HepG2 (cell line): ENCODE data around the gene SMARCD1. TPM values are rescaled to one million over a fixed set of nuclear protein-coding genes. Genes with fewer than 3 reads are reported as not detected.

Experiments used
- ATAC-seq: fragments of 200-7000 bp; cut with Tn5 transposase; 3 replicates; pipeline ENCODE4 v1.9.1; 2020; ENCODE audit warnings: mild to moderate bottlenecking, moderate library complexity
- BruUV-seq: library from RNA; stranded (reverse); fragments of 400-500 nt; replicated peaks from 2 replicates; lab custom pipeline; 2021; lab: Mats Ljungman, UMichigan
- CTCF ChIA-PET: fragments of 300-600 bp; formaldehyde crosslinking; extraction: SDS; loops from one replicate; lab custom pipeline; 2021; ENCODE audit warnings: low total read pairs, inconsistent platforms, low intra/inter-chr PET ratio; lab: Yijun Ruan, JAX
- POLR2A ChIA-PET: fragments of 350-600 bp; sonication (Branson Sonifier 250); formaldehyde crosslinking; loops from one replicate; lab custom pipeline; 2020; ENCODE audit warnings: antibody characterized with exemption, inconsistent platforms; lab: Yijun Ruan, JAX
- DNase-seq: peaks from one replicate; pipeline ENCODE4 v3.0.0-alpha.2; 2015; ENCODE audit warnings: low spot score
- FAIRE-seq: peaks from 3 replicates; lab custom pipeline; 2011; peaks lifted over from hg19 to GRCh38; lab: Jason Lieb, UNC
- H2AFZ ChIP-seq: one replicate; pipeline ENCODE4 v1.6.1; 2011; ENCODE audit warnings: low read length, inconsistent platforms
- H3K27ac ChIP-seq: fragments of 300-600 bp; 3 replicates; pipeline ENCODE4 v1.8.0; 2011; ENCODE audit warnings: mixed run types, mild to moderate bottlenecking, mixed read lengths, low read length, inconsistent platforms; ENCODE audit not compliant: insufficient read depth; ENCODE audit errors: extremely low read length
- H3K27me3 ChIP-seq, 2 experiments: fragments of 200-600 bp in 1 of 2; 2 replicates in 1 of 2; 3 replicates in 1 of 2; pipeline versions ENCODE4 v1.6.0 to v1.8.0; 2011; ENCODE audit warnings: low read length in 2 of 2, mild to moderate bottlenecking in 2 of 2, moderate library complexity in 2 of 2, inconsistent platforms in 1 of 2; ENCODE audit not compliant: insufficient read depth in 2 of 2, control insufficient read depth in 1 of 2
- H3K36me3 ChIP-seq, 2 experiments: fragments of 200-600 bp in 1 of 2; replicated peaks in 1 of 2; 2 replicates in 1 of 2; 3 replicates in 1 of 2; pipeline versions ENCODE4 v1.5.1 to v1.8.0; 2011; ENCODE audit warnings: low read length in 2 of 2, inconsistent platforms in 1 of 2; ENCODE audit not compliant: insufficient read depth in 2 of 2, control insufficient read depth in 1 of 2
- H3K4me1 ChIP-seq: 2 replicates; pipeline ENCODE4 v1.5.1; 2012; ENCODE audit warnings: low read length, inconsistent platforms; ENCODE audit not compliant: insufficient read depth
- H3K4me2 ChIP-seq: 2 replicates; pipeline ENCODE4 v1.6.0; 2011; ENCODE audit warnings: low read depth, low read length, inconsistent platforms
- H3K4me3 ChIP-seq, 3 experiments: fragments of 200-600 bp in 1 of 3; sonication (generic), shearing (Covaris generic) in 1 of 3; replicated peaks in 1 of 3; 2 replicates each; pipeline ENCODE4 v1.5.1; 2011 to 2016; ENCODE audit warnings: low read length in 3 of 3, inconsistent platforms in 2 of 3, low read depth in 2 of 3, mild to moderate bottlenecking in 2 of 3, control low read depth in 1 of 3, mixed read lengths in 1 of 3; ENCODE audit not compliant: insufficient read depth in 1 of 3
- H3K79me2 ChIP-seq: one replicate; pipeline ENCODE4 v1.6.1; 2011; ENCODE audit warnings: low read length, inconsistent platforms; ENCODE audit not compliant: insufficient read depth
- H3K9ac ChIP-seq: 2 replicates; pipeline ENCODE4 v1.6.0; 2011; ENCODE audit warnings: mild to moderate bottlenecking, low read depth, low read length, inconsistent platforms; ENCODE audit not compliant: insufficient read depth
- H3K9me3 ChIP-seq: 2 replicates; pipeline ENCODE4 v1.5.1; 2012; ENCODE audit warnings: mild to moderate bottlenecking, low read length
- H4K20me1 ChIP-seq: 2 replicates; pipeline ENCODE4 v1.6.0; 2011; ENCODE audit warnings: inconsistent platforms, mild to moderate bottlenecking, low read length, moderate library complexity; ENCODE audit not compliant: insufficient read depth
- AGO1 ChIP-seq: fragments of 200-400 bp; formaldehyde crosslinking; IDR thresholded peaks from 2 replicates; pipeline ENCODE4 v1.6.1; 2017; ENCODE audit warnings: mild to moderate bottlenecking, low read depth, low read length, moderate library complexity; ENCODE audit not compliant: poor library complexity, severe bottlenecking
- GABPA ChIP-seq, 2 experiments: IDR thresholded peaks; 2 replicates each; pipeline ENCODE4 v1.6.1; 2011 to 2016; ENCODE audit warnings: low read depth in 2 of 2, low read length in 1 of 2, missing biosample characterization in 1 of 2, missing genetic modification characterization in 1 of 2
- JUND ChIP-seq: sonication (generic); formaldehyde crosslinking; IDR thresholded peaks from 2 replicates; pipeline ENCODE4 v1.8.0; 2022; ENCODE audit warnings: mild to moderate bottlenecking, missing genetic modification reagents
- MAFG ChIP-seq: sonication (generic); formaldehyde crosslinking; IDR thresholded peaks from 2 replicates; pipeline ENCODE4 v1.5.1; 2020; ENCODE audit warnings: mild to moderate bottlenecking, missing genetic modification reagents
- MED13 ChIP-seq: sonication (generic); formaldehyde crosslinking; IDR thresholded peaks from 2 replicates; pipeline ENCODE4 v1.5.0; 2020; ENCODE audit warnings: missing genetic modification reagents
- MTF2 ChIP-seq: sonication (generic); formaldehyde crosslinking; IDR thresholded peaks from 2 replicates; pipeline ENCODE4 v1.5.0; 2020; ENCODE audit warnings: missing genetic modification reagents, borderline replicate concordance
- PREB ChIP-seq: sonication (generic); formaldehyde crosslinking; IDR thresholded peaks from 2 replicates; pipeline ENCODE4 v1.4.0; 2020; ENCODE audit warnings: missing genetic modification reagents
- RARA ChIP-seq: IDR thresholded peaks from 2 replicates; pipeline ENCODE4 v1.6.1; 2016; ENCODE audit warnings: missing genetic modification reagents, missing compliant biosample characterization
- RCOR2 ChIP-seq: IDR thresholded peaks from 2 replicates; pipeline ENCODE4 v1.6.1; 2016; ENCODE audit warnings: missing biosample characterization, missing genetic modification reagents
- SP1 ChIP-seq, 2 experiments: fragments of 450-650 bp in 1 of 2; sonication (generic) in 1 of 2; formaldehyde crosslinking in 1 of 2; IDR thresholded peaks; 2 replicates each; pipeline versions ENCODE4 v1.4.0 to v1.6.1; 2016 to 2020; ENCODE audit warnings: missing genetic modification reagents in 1 of 2
- ZBTB20 ChIP-seq: sonication (generic); formaldehyde crosslinking; IDR thresholded peaks from 2 replicates; pipeline ENCODE4 v1.8.1; 2023; ENCODE audit warnings: missing genetic modification reagents, low read depth, mild to moderate bottlenecking, borderline replicate concordance
- ZBTB25 ChIP-seq: IDR thresholded peaks from 2 replicates; pipeline ENCODE4 v1.6.1; 2018; ENCODE audit warnings: missing genetic modification reagents
- ZBTB38 ChIP-seq: sonication (generic); formaldehyde crosslinking; IDR thresholded peaks from 2 replicates; pipeline ENCODE4 v1.5.1; 2020; ENCODE audit warnings: mild to moderate bottlenecking, missing genetic modification reagents
- ZNF274 ChIP-seq: sonication (generic); formaldehyde crosslinking; IDR thresholded peaks from 2 replicates; pipeline ENCODE4 v1.5.1; 2020; ENCODE audit warnings: mild to moderate bottlenecking, missing genetic modification reagents
- ZNF546 ChIP-seq: sonication (generic); formaldehyde crosslinking; conservative IDR thresholded peaks from 2 replicates; pipeline ENCODE4 v1.8.1; 2023; ENCODE audit warnings: mild to moderate bottlenecking, missing genetic modification reagents
- ZNF572 ChIP-seq: sonication (generic); formaldehyde crosslinking; IDR thresholded peaks from 2 replicates; pipeline ENCODE4 v1.5.1; 2020; ENCODE audit warnings: mild to moderate bottlenecking, missing genetic modification reagents
- WGBS: methylation state at CpG from one replicate; pipeline ENCODE4 v1.1.6; 2017; ENCODE audit warnings: low lambda C conversion rate; 5-methylcytosine and 5-hydroxymethylcytosine counted together
- in situ Hi-C: cut with HindIII; loops from 2 replicates; pipeline ENCODE4 v1.10.0; 2017; ENCODE audit warnings: low pct_unique_long_range_greater_than_20kb; ENCODE audit not compliant: extremely low pct_ligation_motif_present
- intact Hi-C: fragments of 100-400 bp; cut with micrococcal nuclease; formaldehyde crosslinking; loops from one replicate; pipeline ENCODE4 v1.10.0; 2022; ENCODE audit not compliant: unreplicated experiment
- polyA plus RNA-seq, 8 experiments: library from polyadenylated mRNA; depleted of rRNA in 3 of 8; stranded (reverse) in 7 of 8; unstranded in 1 of 8; fragments of >200 nt; fragmentation: Illumina TruSeq in 4 of 8; extraction: Trizol in 4 of 8; gene quantifications; 2 replicates each; pipeline versions ENCODE4 v1.2.1 to v1.2.3, GENCODE V29; 2011 to 2016; ENCODE audit warnings: low read depth in 4 of 8, missing spikeins in 1 of 8, mixed read lengths in 1 of 8; ENCODE audit not compliant: insufficient read depth in 1 of 8
- total RNA-seq, 5 experiments: library from RNA; depleted of rRNA; stranded (reverse); fragments of >200 nt; fragmentation: Illumina TruSeq; extraction: Trizol; gene quantifications; 2 replicates each; pipeline ENCODE4 v1.2.3, GENCODE V29; 2016; ENCODE audit warnings: low read depth in 1 of 5
- TF ChIP-seq, protein P1 (sequence below): sonication (generic); formaldehyde crosslinking; IDR thresholded peaks from 2 replicates; pipeline ENCODE4 v1.5.1; 2020; ENCODE audit warnings: mild to moderate bottlenecking, missing genetic modification reagents, borderline replicate concordance

SMARCD1 gene
- total and polyA plus RNA-seq, 2 of the 13 experiments (the other 11 are each of a cell fraction or from before 2014, with no cell fraction given): 51.7 to 54.6 TPM

- CTCF ChIA-PET: no interaction called here
- no peak overlapping the region for H3K4me3 ChIP-seq
- H4K20me1 ChIP-seq: no peaks in the 10 kb centered on the region
- peaks cover 8 to 27% of the 10 kb centered on the region in 2 experiments; a peak in 4 of 5 replicates for H3K27me3 ChIP-seq
- H3K4me2 ChIP-seq: no peak overlapping the region
- WGBS: 82% methylated on average over 2 of the region's 2 CpGs
- H3K36me3 ChIP-seq: no peaks in the 10 kb centered on the region
- TF ChIP-seq ZNF274 (no peak), ZBTB25 (CRISPR knock-in tag) (no peak), MAFG (CRISPR knock-in tag) (no peak), ZBTB20 (CRISPR knock-in tag) (no peak), JUND (no peak), ZNF546 (no peak), SP1 (IDR thresholded peaks at IDR 0.05) (no peak), SP1 (CRISPR knock-in tag; IDR thresholded peaks at IDR 0.05) (no peak), MTF2 (no peak), AGO1 (no peak), GABPA (IDR thresholded peaks at IDR 0.05; ENCODE audit: low read depth, low read length) (no peak), GABPA (CRISPR knock-in tag; IDR thresholded peaks at IDR 0.05; ENCODE audit: low read depth) (no peak), MED13 (CRISPR knock-in tag) (no peak), ZNF572 (CRISPR knock-in tag) (no peak), ZBTB38 (CRISPR knock-in tag) (no peak), RCOR2 (CRISPR knock-in tag) (no peak), RARA (no peak), PREB (CRISPR knock-in tag) (no peak)
- TF ChIP-seq, protein P1, sequence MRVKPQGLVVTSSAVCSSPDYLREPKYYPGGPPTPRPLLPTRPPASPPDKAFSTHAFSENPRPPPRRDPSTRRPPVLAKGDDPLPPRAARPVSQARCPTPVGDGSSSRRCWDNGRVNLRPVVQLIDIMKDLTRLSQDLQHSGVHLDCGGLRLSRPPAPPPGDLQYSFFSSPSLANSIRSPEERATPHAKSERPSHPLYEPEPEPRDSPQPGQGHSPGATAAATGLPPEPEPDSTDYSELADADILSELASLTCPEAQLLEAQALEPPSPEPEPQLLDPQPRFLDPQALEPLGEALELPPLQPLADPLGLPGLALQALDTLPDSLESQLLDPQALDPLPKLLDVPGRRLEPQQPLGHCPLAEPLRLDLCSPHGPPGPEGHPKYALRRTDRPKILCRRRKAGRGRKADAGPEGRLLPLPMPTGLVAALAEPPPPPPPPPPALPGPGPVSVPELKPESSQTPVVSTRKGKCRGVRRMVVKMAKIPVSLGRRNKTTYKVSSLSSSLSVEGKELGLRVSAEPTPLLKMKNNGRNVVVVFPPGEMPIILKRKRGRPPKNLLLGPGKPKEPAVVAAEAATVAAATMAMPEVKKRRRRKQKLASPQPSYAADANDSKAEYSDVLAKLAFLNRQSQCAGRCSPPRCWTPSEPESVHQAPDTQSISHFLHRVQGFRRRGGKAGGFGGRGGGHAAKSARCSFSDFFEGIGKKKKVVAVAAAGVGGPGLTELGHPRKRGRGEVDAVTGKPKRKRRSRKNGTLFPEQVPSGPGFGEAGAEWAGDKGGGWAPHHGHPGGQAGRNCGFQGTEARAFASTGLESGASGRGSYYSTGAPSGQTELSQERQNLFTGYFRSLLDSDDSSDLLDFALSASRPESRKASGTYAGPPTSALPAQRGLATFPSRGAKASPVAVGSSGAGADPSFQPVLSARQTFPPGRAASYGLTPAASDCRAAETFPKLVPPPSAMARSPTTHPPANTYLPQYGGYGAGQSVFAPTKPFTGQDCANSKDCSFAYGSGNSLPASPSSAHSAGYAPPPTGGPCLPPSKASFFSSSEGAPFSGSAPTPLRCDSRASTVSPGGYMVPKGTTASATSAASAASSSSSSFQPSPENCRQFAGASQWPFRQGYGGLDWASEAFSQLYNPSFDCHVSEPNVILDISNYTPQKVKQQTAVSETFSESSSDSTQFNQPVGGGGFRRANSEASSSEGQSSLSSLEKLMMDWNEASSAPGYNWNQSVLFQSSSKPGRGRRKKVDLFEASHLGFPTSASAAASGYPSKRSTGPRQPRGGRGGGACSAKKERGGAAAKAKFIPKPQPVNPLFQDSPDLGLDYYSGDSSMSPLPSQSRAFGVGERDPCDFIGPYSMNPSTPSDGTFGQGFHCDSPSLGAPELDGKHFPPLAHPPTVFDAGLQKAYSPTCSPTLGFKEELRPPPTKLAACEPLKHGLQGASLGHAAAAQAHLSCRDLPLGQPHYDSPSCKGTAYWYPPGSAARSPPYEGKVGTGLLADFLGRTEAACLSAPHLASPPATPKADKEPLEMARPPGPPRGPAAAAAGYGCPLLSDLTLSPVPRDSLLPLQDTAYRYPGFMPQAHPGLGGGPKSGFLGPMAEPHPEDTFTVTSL (CRISPR knock-in tag): no peak
- TF ChIP-seq, all 625 proteins: peak for 0
- DNase-seq: no peak
- H3K27ac ChIP-seq: no peak overlapping the region
- no TSS peak for BruUV-seq
- no peak overlapping the region for H3K9ac ChIP-seq
- no peaks in the 10 kb centered on the region for H3K9me3 ChIP-seq
- H3K4me1 ChIP-seq: peaks cover 17% of the 10 kb centered on the region
- POLR2A ChIA-PET: no interaction called here
- no peaks in the 10 kb centered on the region for H3K79me2 ChIP-seq
- FAIRE-seq: no peak
- ATAC-seq: no peak
- in situ Hi-C loops (no loop called here), intact Hi-C loops (no loop called here)
- H2AFZ ChIP-seq: no peak overlapping the region
Measured at GRCh38 chr12:50061171-50061570, 24.0 kb upstream of the SMARCD1 start.
